HG02884 (cell line): ENCODE data around the gene TTC39C.
"Not testable (repeated sequence)": the region's sequence is repeated elsewhere in the genome, so short reads cannot be mapped to it uniquely, and the experiment has no call there.

ENCODE experiments used
- ATAC-seq: cut with Tn5 transposase; IDR thresholded peaks from one replicate; pipeline ENCODE4 v1.9.1; 2021; ENCODE audit warnings: mild to moderate bottlenecking, moderate library complexity; ENCODE audit not compliant: unreplicated experiment

Gene TTC39C

GRCh38 chr18:24015639-24016631 lies 1.4 kb downstream of the TTC39C start:
- ATAC-seq = no peak

- ATAC-seq = no peak
These were observed 2.1 kb downstream of the TTC39C start for GRCh38 chr18:24016643-24017042.

- ATAC-seq = no peak
These were observed 3.8 kb downstream of the TTC39C start for GRCh38 chr18:24018299-24018886.

- ATAC-seq = peak; percentile 86
These were observed 5.2 kb downstream of the TTC39C start for GRCh38 chr18:24019641-24020331.

- ATAC-seq = no peak
These were observed 7.0 kb downstream of the TTC39C start for GRCh38 chr18:24021505-24021904.

GRCh38 chr18:24022161-24022560 lies 7.6 kb downstream of the TTC39C start:
- ATAC-seq = no peak

- ATAC-seq = no peak
These were observed 8.7 kb downstream of the TTC39C start for GRCh38 chr18:24023185-24023814.

- no peak for ATAC-seq
These were observed 9.9 kb downstream of the TTC39C start for GRCh38 chr18:24024425-24024824.

GRCh38 chr18:24026457-24026856 lies 11.9 kb downstream of the TTC39C start:
- no peak for ATAC-seq

GRCh38 chr18:24027156-24027827 lies 12.7 kb downstream of the TTC39C start:
- ATAC-seq = no peak

- ATAC-seq = not testable (repeated sequence)
These were observed 14.4 kb downstream of the TTC39C start for GRCh38 chr18:24028946-24029345.

- no peak for ATAC-seq
These were observed 16.8 kb downstream of the TTC39C start for GRCh38 chr18:24031318-24031717.

GRCh38 chr18:24031916-24032315 lies 17.4 kb downstream of the TTC39C start:
- ATAC-seq = no peak

- ATAC-seq = no peak
These were observed 19.3 kb downstream of the TTC39C start for GRCh38 chr18:24033641-24034412.

GRCh38 chr18:24035316-24035715 lies 20.8 kb downstream of the TTC39C start:
- no peak for ATAC-seq

- ATAC-seq = no peak
These were observed 25.1 kb downstream of the TTC39C start for GRCh38 chr18:24039671-24040070.

GRCh38 chr18:24041691-24042090 lies 27.1 kb downstream of the TTC39C start:
- ATAC-seq = no peak

- ATAC-seq = no peak
These were observed 28.8 kb downstream of the TTC39C start for GRCh38 chr18:24043403-24043802.

- ATAC-seq = no peak
These were observed 33.7 kb downstream of the TTC39C start for GRCh38 chr18:24048261-24048660.

GRCh38 chr18:24049142-24049541 lies 34.6 kb downstream of the TTC39C start:
- no peak for ATAC-seq
